ENCODE measurements around the gene ZNF138. TPM values are rescaled to one million over a fixed set of nuclear protein-coding genes. Genes with fewer than 3 reads are reported as not detected.

ZNF138 gene
- 43.3 and 47.3 TPM in 2 replicates for total RNA-seq (2013; cell fraction: nucleolus; rRNA removed)
- total RNA-seq (2014; rRNA removed), result 8.4 and 9.8 TPM in 2 replicates
- 13.8 and 14.4 TPM in 2 replicates for total RNA-seq (2014; rRNA removed; fragmentation: Illumina TruSeq; extraction: Trizol)
- total RNA-seq (2021), result 5.9 and 7.2 TPM in 2 replicates
- polyA plus RNA-seq (2011; ENCODE audit: low read depth), result 5.3 TPM
- 13.9 and 23.9 TPM in 2 replicates for polyA plus RNA-seq (2011; rRNA removed)
- polyA plus RNA-seq (2011; cell fraction: cytosol; rRNA removed), result 4.9 and 5.5 TPM in 2 replicates
- 8.9 and 9.1 TPM in 2 replicates for polyA plus RNA-seq (2011; cell fraction: nucleus; rRNA removed)
- polyA plus RNA-seq (2012), result 7.9 and 9.6 TPM in 2 replicates
- 14.9 and 23.0 TPM in 2 replicates for polyA plus RNA-seq (2014; fragmentation: Illumina TruSeq; extraction: Trizol)
- polyA plus RNA-seq (2014; fragmentation: Nextera tagmentation; extraction: Ambion mirVana), result 10 to 100 TPM in 1 of 2 experiments, 1 to 10 TPM in 1; 8.6 to 11.0 TPM
- 7.4 and 9.3 TPM in 2 replicates for polyA plus RNA-seq (2014; rRNA removed)
- 10 to 100 TPM; 13.8 to 14.9 TPM for polyA plus RNA-seq (2016; fragmentation: Nextera tagmentation; extraction: Ambion mirVana)
- 4.4 and 7.6 TPM in 2 replicates for polyA minus RNA-seq (2011; rRNA and poly(A)+ RNA removed)
- polyA minus RNA-seq (2011; cell fraction: cytosol; rRNA and poly(A)+ RNA removed), result 5.1 and 10.2 TPM in 2 replicates
- 3.7 and 5.5 TPM in 2 replicates for polyA minus RNA-seq (2011; cell fraction: nucleus; rRNA and poly(A)+ RNA removed)
- percentile 77 among the genes with signal in this experiment for Bru-seq, nascent RNA
- BruChase-seq, experiment 1, labeled RNA remaining after a 6-hour chase, result percentile 81 among the genes with signal in this experiment
- percentile 76 among the genes with signal in this experiment for BruChase-seq, experiment 2, labeled RNA remaining after a 2-hour chase
- long read RNA-seq, experiment 1, partial matches to known transcripts, result 0 of 7 reads
- long read RNA-seq, experiment 1, other reads (novel, unspliced or antisense), result 2 of 7 reads
- long read RNA-seq, experiment 2, transcript ZNF138-205 (3 exons, 1,066 nt), result minor isoform, 13 of 67 reads
- long read RNA-seq, experiment 2, transcript ZNF138-206 (4 exons, 2,230 nt), result minor isoform, 12 of 67 reads
- long read RNA-seq, experiment 2, transcript ZNF138-203 (2 exons, 2,308 nt), result major isoform, 19 of 67 reads
- long read RNA-seq, experiment 2, partial matches to known transcripts, result 1 of 67 reads
- long read RNA-seq, experiment 2, other reads (novel, unspliced or antisense), result 15 of 67 reads

DNA sequence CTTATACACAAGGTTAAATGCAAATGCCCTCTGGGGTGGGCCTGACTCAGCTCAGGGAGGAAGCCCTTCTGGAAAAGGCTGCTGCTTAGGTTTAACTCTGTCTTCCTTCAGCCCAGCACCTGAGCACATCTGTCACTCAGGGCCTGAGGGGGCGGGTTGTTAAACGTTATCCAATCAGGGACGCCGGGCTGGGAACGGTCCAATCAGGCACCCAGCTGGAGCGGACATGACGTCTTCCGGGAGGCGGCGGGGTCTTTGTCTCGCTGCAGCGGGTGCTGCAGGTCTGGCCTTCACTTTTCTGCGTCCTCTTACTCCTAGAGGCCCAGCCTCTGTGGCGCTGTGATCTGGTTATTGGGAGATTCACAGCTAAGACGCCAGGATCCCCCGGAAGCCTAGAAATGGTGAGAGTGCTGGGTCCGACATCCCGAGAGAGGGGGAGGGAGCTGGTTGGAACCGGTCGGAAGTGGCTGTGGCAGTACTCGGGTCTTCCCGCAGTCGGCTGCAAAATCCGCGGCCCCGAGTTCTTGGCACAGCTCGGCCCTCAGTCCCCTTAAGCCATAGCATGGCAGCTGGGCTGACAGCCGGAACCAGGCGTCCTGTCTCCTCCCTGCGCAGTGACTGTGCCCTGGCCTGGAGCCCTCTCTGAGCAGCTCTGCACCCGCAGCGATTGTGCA, at the start of gene ZNF138:
Gene ZNF138, plus strand, starts transcription at position 258 of the 674 bp plus-strand sequence. Its CDS starts 141 bp downstream, at position 399.
- ChIA-PET SMC1A (ENCODE audit: uncharacterized antibody, unreplicated experiment) (interaction anchor here (0.7 to 1.6 kb wide), 5 partner anchors 94 to 474 kb away, joined by 3 to 5 read pairs (median 4); partner anchors contain the start of genes ZNF273 and ZNF680), RAD21 (ENCODE audit: unreplicated experiment) (interaction anchor here (0.9 to 1.7 kb wide), 6 partner anchors 36 to 487 kb away, joined by 3 to 5 read pairs (median 4); partner anchors contain the start of genes ZNF107 and ZNF680), POLR2A (interaction anchor here (0.6 to 1.7 kb wide), 12 partner anchors 9 to 480 kb away, joined by 3 to 8 read pairs (median 4); partner anchors contain the start of genes ERV3-1, ZNF107, ZNF273 and ZNF680), CTCF (interaction anchor here (1.1 to 1.3 kb wide), 3 partner anchors 9 to 128 kb away, joined by 3 to 4 read pairs (median 4); partner anchors contain the start of gene ZNF273)
- 1% methylated on average over 32 of the region's 32 CpGs for WGBS (ENCODE audit: insufficient coverage, insufficient replicate concordance, low lambda C conversion rate, missing lambda C conversion rate)
- no TSS peak for BruUV-seq (replicated peaks)
- peak within 1 kb of the TSS; percentile 98 for H3K9ac ChIP-seq (ENCODE audit: control insufficient read depth, insufficient read depth, low read length)
- no peaks in the 10 kb centered on the region for H3K27me3 ChIP-seq (replicated peaks in 1 of 2; ENCODE audit: control insufficient read depth in 2 of 2, insufficient read depth in 2 of 2, low read length in 1 of 2)
- H3K79me2 ChIP-seq (ENCODE audit: control insufficient read depth, insufficient read depth, low read length), result peaks cover 22% of the 10 kb centered on the region
- in situ Hi-C loops (cut with MboI) (loop anchor here (10.0 kb wide), 1 partner anchor 490 kb away; no protein-coding TSS in a partner anchor), intact Hi-C loops (cut with micrococcal nuclease; ENCODE audit: unreplicated experiment) (loop anchor here (5.0 to 10.0 kb wide), 4 partner anchors 113 to 470 kb away; partner anchors contain the start of genes ERV3-1 and ZNF107)
- peak; percentile 95 for FAIRE-seq
- peak within 1 kb of the TSS; percentile 69 for H3K4me2 ChIP-seq (ENCODE audit: control insufficient read depth, insufficient read depth)
- peaks cover 0 to 2% of the 10 kb centered on the region in 2 experiments; a peak in 1 of 4 replicates for H3K36me3 ChIP-seq (ENCODE audit: control insufficient read depth in 2 of 2, insufficient read depth in 2 of 2, low read length in 1 of 2)
- H3K4me3 ChIP-seq, result peak within 1 kb of the TSS; percentile 88
- DNase-seq (ENCODE audit: low read depth, low spot score), result peak; percentile 84
- H2AFZ ChIP-seq (ENCODE audit: control insufficient read depth, low read depth, low read length), result peak within 1 kb of the TSS; percentile 97
- H3K27ac ChIP-seq (ENCODE audit: control insufficient read depth, insufficient read depth), result peak within 1 kb of the TSS; percentile 92
- no peaks in the 10 kb centered on the region for H3K4me1 ChIP-seq (ENCODE audit: control insufficient read depth, insufficient read depth, low read length)
- peaks cover 3% of the 10 kb centered on the region; the same call in 2 of the 3 replicates for H3K9me3 ChIP-seq (replicated peaks; ENCODE audit: control insufficient read depth, insufficient read depth, low read length)
- H4K20me1 ChIP-seq (ENCODE audit: control insufficient read depth, insufficient read depth), result no peaks in the 10 kb centered on the region
- ATAC-seq, result peak; percentile 100
- no peak for TF ChIP-seq RCOR1 (conservative IDR thresholded peaks at IDR 0.05; ENCODE audit: low read depth, low read length)
- TF ChIP-seq, protein P1, sequence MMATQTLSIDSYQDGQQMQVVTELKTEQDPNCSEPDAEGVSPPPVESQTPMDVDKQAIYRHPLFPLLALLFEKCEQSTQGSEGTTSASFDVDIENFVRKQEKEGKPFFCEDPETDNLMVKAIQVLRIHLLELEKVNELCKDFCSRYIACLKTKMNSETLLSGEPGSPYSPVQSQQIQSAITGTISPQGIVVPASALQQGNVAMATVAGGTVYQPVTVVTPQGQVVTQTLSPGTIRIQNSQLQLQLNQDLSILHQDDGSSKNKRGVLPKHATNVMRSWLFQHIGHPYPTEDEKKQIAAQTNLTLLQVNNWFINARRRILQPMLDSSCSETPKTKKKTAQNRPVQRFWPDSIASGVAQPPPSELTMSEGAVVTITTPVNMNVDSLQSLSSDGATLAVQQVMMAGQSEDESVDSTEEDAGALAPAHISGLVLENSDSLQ (IDR thresholded peaks at IDR 0.05), result peak; percentile 98
- TF ChIP-seq, protein P2, sequence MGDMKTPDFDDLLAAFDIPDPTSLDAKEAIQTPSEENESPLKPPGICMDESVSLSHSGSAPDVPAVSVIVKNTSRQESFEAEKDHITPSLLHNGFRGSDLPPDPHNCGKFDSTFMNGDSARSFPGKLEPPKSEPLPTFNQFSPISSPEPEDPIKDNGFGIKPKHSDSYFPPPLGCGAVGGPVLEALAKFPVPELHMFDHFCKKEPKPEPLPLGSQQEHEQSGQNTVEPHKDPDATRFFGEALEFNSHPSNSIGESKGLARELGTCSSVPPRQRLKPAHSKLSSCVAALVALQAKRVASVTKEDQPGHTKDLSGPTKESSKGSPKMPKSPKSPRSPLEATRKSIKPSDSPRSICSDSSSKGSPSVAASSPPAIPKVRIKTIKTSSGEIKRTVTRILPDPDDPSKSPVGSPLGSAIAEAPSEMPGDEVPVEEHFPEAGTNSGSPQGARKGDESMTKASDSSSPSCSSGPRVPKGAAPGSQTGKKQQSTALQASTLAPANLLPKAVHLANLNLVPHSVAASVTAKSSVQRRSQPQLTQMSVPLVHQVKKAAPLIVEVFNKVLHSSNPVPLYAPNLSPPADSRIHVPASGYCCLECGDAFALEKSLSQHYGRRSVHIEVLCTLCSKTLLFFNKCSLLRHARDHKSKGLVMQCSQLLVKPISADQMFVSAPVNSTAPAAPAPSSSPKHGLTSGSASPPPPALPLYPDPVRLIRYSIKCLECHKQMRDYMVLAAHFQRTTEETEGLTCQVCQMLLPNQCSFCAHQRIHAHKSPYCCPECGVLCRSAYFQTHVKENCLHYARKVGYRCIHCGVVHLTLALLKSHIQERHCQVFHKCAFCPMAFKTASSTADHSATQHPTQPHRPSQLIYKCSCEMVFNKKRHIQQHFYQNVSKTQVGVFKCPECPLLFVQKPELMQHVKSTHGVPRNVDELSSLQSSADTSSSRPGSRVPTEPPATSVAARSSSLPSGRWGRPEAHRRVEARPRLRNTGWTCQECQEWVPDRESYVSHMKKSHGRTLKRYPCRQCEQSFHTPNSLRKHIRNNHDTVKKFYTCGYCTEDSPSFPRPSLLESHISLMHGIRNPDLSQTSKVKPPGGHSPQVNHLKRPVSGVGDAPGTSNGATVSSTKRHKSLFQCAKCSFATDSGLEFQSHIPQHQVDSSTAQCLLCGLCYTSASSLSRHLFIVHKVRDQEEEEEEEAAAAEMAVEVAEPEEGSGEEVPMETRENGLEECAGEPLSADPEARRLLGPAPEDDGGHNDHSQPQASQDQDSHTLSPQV (IDR thresholded peaks at IDR 0.05), result no peak
- no peak for TF ChIP-seq STAT1 (conservative IDR thresholded peaks at IDR 0.05)
- TF ChIP-seq ETV6 (conservative IDR thresholded peaks at IDR 0.05 in 1 of 2, IDR thresholded peaks at IDR 0.05 in 1 of 2; ENCODE audit: borderline replicate concordance in 1 of 2, low read depth in 1 of 2), result no peak
- no peak for TF ChIP-seq PAX8 (IDR thresholded peaks at IDR 0.05)
- peak; percentile 42; the same call in 1 of the 2 replicates for TF ChIP-seq TARDBP (IDR thresholded peaks at IDR 0.05; ENCODE audit: borderline replicate concordance)
- peak; percentile 90 for TF ChIP-seq SMARCA5 (IDR thresholded peaks at IDR 0.05)
- TF ChIP-seq RFX5 (IDR thresholded peaks at IDR 0.05; ENCODE audit: low read depth, low read length), result peak; percentile 75; the same call in 1 of the 2 replicates
- TF ChIP-seq MTA2 (IDR thresholded peaks at IDR 0.05; ENCODE audit: low read depth), result no peak
- peak; percentile 61; the same call in 1 of the 2 replicates for TF ChIP-seq LARP7 (IDR thresholded peaks at IDR 0.05)
